A549 (cell line): ENCODE data around the gene CCDC38. TPM values are rescaled to one million over a fixed set of nuclear protein-coding genes. Genes with fewer than 3 reads are reported as not detected.
A peak's percentile ranks its signal among the peaks of the same experiment; 100 is the strongest.

Experiments used
- ATAC-seq, 2 experiments: fragments of 200-7000 bp in 1 of 2; fragments of >200 bp in 1 of 2; cut with Nextera tagmentation in 1 of 2; cut with Tn5 transposase in 1 of 2; 3 replicates each; pipeline versions ENCODE4 v1.8.0 to v1.9.1; 2018 to 2020; ENCODE audit warnings: mild to moderate bottlenecking in 1 of 2, moderate library complexity in 1 of 2
- CTCF ChIA-PET: fragments of 300-600 bp; sonication (Branson Sonifier 250); formaldehyde crosslinking; extraction: SDS; loops from one replicate; lab custom pipeline; 2021; ENCODE audit warnings: antibody characterized with exemption, inconsistent platforms; lab: Yijun Ruan, JAX
- POLR2A ChIA-PET: fragments of 350-600 bp; formaldehyde crosslinking; extraction: SDS; loops from one replicate; lab custom pipeline; 2021; ENCODE audit warnings: antibody characterized with exemption, inconsistent platforms; lab: Yijun Ruan, JAX
- DNase-seq, 2 experiments: peaks; one replicate each; pipeline versions ENCODE4 v3.0.0 to v3.0.0-alpha.2; 2011 to 2016; ENCODE audit warnings: low read depth in 1 of 2, low spot score in 1 of 2
- FAIRE-seq: peaks from 2 replicates; lab custom pipeline; 2011; peaks lifted over from hg19 to GRCh38; lab: Jason Lieb, UNC
- H3K27ac ChIP-seq, 2 experiments: fragments of >200 bp; sonication (Bioruptor Twin); formaldehyde crosslinking; 3 replicates each; pipeline ENCODE4 v1.5.1; 2016 to 2017
- H3K4me1 ChIP-seq: fragments of >200 bp; sonication (Bioruptor Twin); formaldehyde crosslinking; 3 replicates; pipeline ENCODE4 v1.6.1; 2016
- H3K4me2 ChIP-seq: fragments of >200 bp; sonication (Bioruptor Twin); formaldehyde crosslinking; 3 replicates; pipeline ENCODE4 v1.6.1; 2016
- H3K4me3 ChIP-seq: fragments of >200 bp; sonication (Bioruptor Twin); formaldehyde crosslinking; 3 replicates; pipeline ENCODE4 v1.5.1; 2016
- H3K9me3 ChIP-seq: fragments of >200 bp; sonication (Bioruptor Twin); formaldehyde crosslinking; 3 replicates; pipeline ENCODE4 v1.6.1; 2016
- ATOH8 ChIP-seq: fragments of 250-450 bp; sonication (Bioruptor Pico); IDR thresholded peaks from 2 replicates; pipeline ENCODE4 v1.5.0; 2020; ENCODE audit warnings: low read depth, mild to moderate bottlenecking, moderate library complexity
- BCL3 ChIP-seq: fragments of >200 bp; sonication (Bioruptor Twin); formaldehyde crosslinking; IDR thresholded peaks from 3 replicates; pipeline ENCODE4 v1.6.1; 2016
- CBX2 ChIP-seq: fragments of 200-600 bp; sonication (generic); IDR thresholded peaks from 2 replicates; pipeline ENCODE4 v1.6.1; 2016; ENCODE audit warnings: low read depth, mild to moderate bottlenecking, borderline replicate concordance
- ESRRA ChIP-seq: fragments of 150-350 bp; IDR thresholded peaks from 2 replicates; pipeline ENCODE4 v1.6.1; 2014; ENCODE audit warnings: mild to moderate bottlenecking, low read length, borderline replicate concordance
- HDAC2 ChIP-seq: fragments of 200-600 bp; sonication (generic); IDR thresholded peaks from 2 replicates; pipeline ENCODE4 v1.6.1; 2016
- HMGXB4 ChIP-seq: fragments of 250-450 bp; sonication (Bioruptor Pico); IDR thresholded peaks from 2 replicates; pipeline ENCODE4 v1.5.0; 2021; ENCODE audit warnings: mild to moderate bottlenecking, moderate library complexity, borderline replicate concordance
- HOXB13 ChIP-seq: fragments of 250-450 bp; sonication (Bioruptor Pico); IDR thresholded peaks from 2 replicates; pipeline ENCODE4 v1.5.0; 2020; ENCODE audit warnings: low read depth, mild to moderate bottlenecking, moderate library complexity
- KDM5A ChIP-seq: fragments of 200-600 bp; sonication (generic); IDR thresholded peaks from 2 replicates; pipeline ENCODE4 v1.6.1; 2016; ENCODE audit warnings: antibody characterized with exemption, mild to moderate bottlenecking
- MAFK ChIP-seq: fragments of 450-650 bp; IDR thresholded peaks from 2 replicates; pipeline ENCODE4 v1.6.1; 2014; ENCODE audit not compliant: partially characterized antibody
- MAZ ChIP-seq: fragments of 150-350 bp; IDR thresholded peaks from 2 replicates; pipeline ENCODE4 v1.6.1; 2014; ENCODE audit warnings: antibody characterized with exemption, low read depth, low read length, borderline replicate concordance
- MYC ChIP-seq: IDR thresholded peaks from 2 replicates; pipeline ENCODE4 v1.6.1; 2012; ENCODE audit warnings: mild to moderate bottlenecking, inconsistent platforms, low read length, improper control_type of control experiment, borderline replicate concordance
- NPAS2 ChIP-seq: fragments of 250-450 bp; sonication (Bioruptor Pico); IDR thresholded peaks from 2 replicates; pipeline ENCODE4 v1.8.0; 2022; ENCODE audit warnings: mild to moderate bottlenecking, moderate library complexity, borderline replicate concordance
- NR3C1 ChIP-seq: fragments of >200 bp; sonication (Bioruptor Twin); formaldehyde crosslinking; IDR thresholded peaks from 3 replicates; pipeline ENCODE4 v1.6.1; 2017
- RAD21 ChIP-seq, 2 experiments: fragments of >200 bp in 1 of 2; sonication (Bioruptor Twin) in 1 of 2; formaldehyde crosslinking in 1 of 2; IDR thresholded peaks in 1 of 2; conservative IDR thresholded peaks in 1 of 2; 2 replicates in 1 of 2; 3 replicates in 1 of 2; pipeline ENCODE4 v1.6.1; 2012 to 2018; ENCODE audit warnings: inconsistent platforms in 1 of 2
- RFX5 ChIP-seq: fragments of 450-650 bp; IDR thresholded peaks from 2 replicates; pipeline ENCODE4 v1.7.1; 2014; ENCODE audit warnings: antibody characterized with exemption, mild to moderate bottlenecking, moderate library complexity
- RNF2 ChIP-seq: fragments of 200-600 bp; sonication (generic); IDR thresholded peaks from 2 replicates; pipeline ENCODE4 v1.6.1; 2016; ENCODE audit warnings: low read depth, mild to moderate bottlenecking, antibody characterized with exemption, moderate library complexity, borderline replicate concordance
- WGBS: methylation state at CpG from one replicate; pipeline ENCODE4 v1.1.6; 2017; ENCODE audit errors: missing lambda C conversion rate; 5-methylcytosine and 5-hydroxymethylcytosine counted together
- polyA plus RNA-seq, 4 experiments: library from polyadenylated mRNA; depleted of rRNA in 3 of 4; stranded (reverse); fragments of >200 nt; fragmentation: RNase III in 1 of 4; extraction: RNeasy Plus Mini Kit Qiagen cat#74134 plus additional on column Dnase treatment in 1 of 4; gene quantifications; 2 replicates in 3 of 4; 3 replicates in 1 of 4; pipeline ENCODE4 v1.2.3, GENCODE V29; 2011 to 2017
- TF ChIP-seq, protein P1 (sequence below): fragments of 450-650 bp; IDR thresholded peaks from 2 replicates; pipeline ENCODE4 v1.6.1; 2014; ENCODE audit warnings: antibody characterized with exemption

CCDC38 gene
- polyA plus RNA-seq, 2 of the 4 experiments (the other 2 are of a cell fraction), result 0.18 to 0.41 TPM

DNA sequence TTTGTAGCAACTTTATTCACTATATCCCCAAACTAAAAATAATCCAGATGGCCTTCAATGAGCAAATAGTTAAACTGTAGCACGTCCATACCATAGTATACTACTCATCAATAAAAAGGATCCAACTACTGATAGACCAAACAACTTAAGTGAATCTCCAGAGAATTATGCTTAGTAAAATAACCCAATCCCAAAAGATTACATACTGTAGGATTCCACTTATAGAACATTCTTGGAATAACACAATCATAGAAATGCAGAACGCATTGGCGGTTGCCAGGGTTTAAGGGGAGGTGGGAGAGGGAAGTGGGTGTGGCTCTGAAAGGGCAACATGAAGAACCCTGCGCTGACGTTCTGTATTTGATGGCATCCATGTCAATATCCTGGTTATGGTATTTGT, 55.1 kb downstream of the CCDC38 start:
- ChIA-PET POLR2A (no interaction called here), CTCF (no interaction called here)
- Histone ChIP-seq H3K27ac (no peak overlapping the region), H3K9me3 (peaks cover 3% of the 10 kb centered on the region; the same call in 1 of the 3 replicates), H3K4me3 (no peak overlapping the region), H3K4me1 (no peaks in the 10 kb centered on the region), H3K4me2 (no peak overlapping the region)
- DNase-seq (no peak), ATAC-seq (no peak), FAIRE-seq (no peak)
- 63% methylated on average over 5 of the region's 5 CpGs for WGBS
- TF ChIP-seq HDAC2 (no peak), HOXB13 (CRISPR knock-in tag) (no peak), BCL3 (no peak), ATOH8 (CRISPR knock-in tag) (no peak), NR3C1 (no peak), NPAS2 (CRISPR knock-in tag) (no peak), CBX2 (no peak), MAZ (no peak), KDM5A (no peak), RAD21 (conservative IDR thresholded peaks at IDR 0.05 in 1 of 2, IDR thresholded peaks at IDR 0.05 in 1 of 2) (no peak)

DNA sequence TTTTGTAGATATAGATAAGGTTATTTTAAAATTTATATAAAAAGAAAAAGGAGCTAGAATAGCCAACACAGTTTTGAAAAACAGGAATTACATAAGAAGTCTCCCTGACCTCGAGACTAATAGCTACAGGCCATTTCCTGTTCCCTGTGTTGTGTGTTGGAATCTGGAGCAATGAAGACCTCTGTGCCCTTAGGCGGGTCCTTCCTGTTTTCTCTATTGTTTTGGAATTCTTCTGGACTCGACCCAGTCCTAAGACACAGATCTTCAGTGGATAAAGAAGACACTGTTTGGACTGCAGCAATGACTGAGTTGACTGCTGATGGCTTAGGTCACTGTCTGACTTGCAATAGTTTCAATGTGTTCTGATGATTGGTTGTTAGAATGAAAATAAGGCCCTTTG, 57.4 kb downstream of the CCDC38 start:
- H3K4me2 ChIP-seq, result no peak overlapping the region
- WGBS, result 17% methylated on average over 3 of the region's 3 CpGs
- POLR2A ChIA-PET, result no interaction called here
- no peak overlapping the region for H3K27ac ChIP-seq
- no peak for ATAC-seq
- FAIRE-seq, result peak; percentile 7
- TF ChIP-seq RNF2 (no peak), MYC (no peak)
- TF ChIP-seq, protein P1, sequence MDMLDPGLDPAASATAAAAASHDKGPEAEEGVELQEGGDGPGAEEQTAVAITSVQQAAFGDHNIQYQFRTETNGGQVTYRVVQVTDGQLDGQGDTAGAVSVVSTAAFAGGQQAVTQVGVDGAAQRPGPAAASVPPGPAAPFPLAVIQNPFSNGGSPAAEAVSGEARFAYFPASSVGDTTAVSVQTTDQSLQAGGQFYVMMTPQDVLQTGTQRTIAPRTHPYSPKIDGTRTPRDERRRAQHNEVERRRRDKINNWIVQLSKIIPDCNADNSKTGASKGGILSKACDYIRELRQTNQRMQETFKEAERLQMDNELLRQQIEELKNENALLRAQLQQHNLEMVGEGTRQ, result no peak
- no peak for DNase-seq
- H3K4me3 ChIP-seq, result no peak overlapping the region
- CTCF ChIA-PET, result interaction anchor here (0.5 to 1.5 kb wide), 2 partner anchors 9 to 115 kb away, joined by 3 read pairs; no protein-coding TSS in a partner anchor
- H3K4me1 ChIP-seq, result no peaks in the 10 kb centered on the region
- H3K9me3 ChIP-seq, result peaks cover 3% of the 10 kb centered on the region; the same call in 1 of the 3 replicates

DNA sequence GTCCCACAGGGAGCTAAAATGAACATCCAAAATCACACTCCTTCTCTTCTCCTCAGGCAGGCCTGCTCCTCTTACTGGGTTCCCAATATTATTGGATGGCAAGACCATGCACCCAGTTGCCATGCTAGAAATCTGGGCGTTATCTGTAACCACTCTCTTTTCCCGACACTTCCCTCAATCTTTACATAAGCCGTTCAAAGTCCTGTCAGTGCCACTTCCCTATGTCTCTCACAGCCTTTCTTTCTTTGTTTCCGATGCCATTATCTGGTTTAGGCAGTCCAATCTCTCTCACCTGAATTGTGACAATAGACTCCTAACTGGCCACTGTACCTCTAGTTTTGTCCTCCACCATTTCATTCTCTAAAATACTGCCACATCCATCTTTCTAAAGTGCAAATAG, 59.5 kb downstream of the CCDC38 start:
- no peak overlapping the region for H3K27ac ChIP-seq
- 65% methylated on average over 4 of the region's 4 CpGs for WGBS
- H3K4me1 ChIP-seq, result no peaks in the 10 kb centered on the region
- H3K4me2 ChIP-seq, result no peak overlapping the region
- H3K9me3 ChIP-seq, result peaks cover 3% of the 10 kb centered on the region; the same call in 1 of the 3 replicates
- POLR2A ChIA-PET, result no interaction called here
- CTCF ChIA-PET, result interaction anchor here (1.8 kb wide), 1 partner anchor 15 kb away, joined by 3 read pairs; no protein-coding TSS in a partner anchor
- FAIRE-seq, result no peak
- TF ChIP-seq RFX5 (no peak), MAFK (no peak), HMGXB4 (no peak), HOXB13 (CRISPR knock-in tag) (no peak), ESRRA (no peak)
- TF ChIP-seq, all 56 proteins: peak for 0
- no peak for ATAC-seq
- no peak overlapping the region for H3K4me3 ChIP-seq
- no peak for DNase-seq
